HG02885 (cell line): Measurements from ENCODE around the gene KRT76.

Experiments used
- ATAC-seq: cut with Tn5 transposase; IDR thresholded peaks from one replicate; pipeline ENCODE4 v1.9.1; 2021; ENCODE audit warnings: mild to moderate bottlenecking; ENCODE audit not compliant: unreplicated experiment, poor library complexity

KRT76 gene

GRCh38 chr12:52813885-52814709 is 37.0 kb upstream of the KRT76 start, which contains the start of gene KRT4:
Gene KRT4, minus strand, starts transcription at chr12:52814116. Its CDS starts 58 bp downstream, at chr12:52814058.
- no peak for ATAC-seq

GRCh38 chr12:52813203-52813819 is 36.2 kb upstream of the KRT76 start:
- no peak for ATAC-seq

GRCh38 chr12:52812749-52813148 is 35.6 kb upstream of the KRT76 start:
- ATAC-seq: no peak

GRCh38 chr12:52812073-52812400 is 34.9 kb upstream of the KRT76 start:
- ATAC-seq: no peak

- no peak for ATAC-seq
Measured at GRCh38 chr12:52811191-52812072, 34.3 kb upstream of the KRT76 start.

GRCh38 chr12:52810554-52810953 is 33.4 kb upstream of the KRT76 start:
- no peak for ATAC-seq

GRCh38 chr12:52809166-52809565 is 32.0 kb upstream of the KRT76 start:
- ATAC-seq: no peak

GRCh38 chr12:52808573-52809160 is 31.5 kb upstream of the KRT76 start:
- ATAC-seq: no peak

- ATAC-seq: no peak
Measured at GRCh38 chr12:52807544-52808470, 30.7 kb upstream of the KRT76 start.

GRCh38 chr12:52806821-52807543 is 29.8 kb upstream of the KRT76 start:
- ATAC-seq: no peak

- no peak for ATAC-seq
Measured at GRCh38 chr12:52806169-52806811, 29.1 kb upstream of the KRT76 start.

- ATAC-seq: no peak
Measured at GRCh38 chr12:52805739-52806138, 28.6 kb upstream of the KRT76 start.

GRCh38 chr12:52805000-52805399 is 27.9 kb upstream of the KRT76 start:
- ATAC-seq: no peak

GRCh38 chr12:52802442-52802841 is 25.3 kb upstream of the KRT76 start:
- no peak for ATAC-seq

- ATAC-seq: no peak
Measured at GRCh38 chr12:52801773-52802172, 24.6 kb upstream of the KRT76 start.

- no peak for ATAC-seq
Measured at GRCh38 chr12:52800259-52800917, 23.2 kb upstream of the KRT76 start.

GRCh38 chr12:52799505-52800211 is 22.5 kb upstream of the KRT76 start:
- ATAC-seq: no peak
